ELR (cell line): Measurements from ENCODE around the gene OPA3.

Experiments
- DNase-seq: peaks from one replicate; pipeline ENCODE4 v3.0.0-alpha.2; 2015; ENCODE audit warnings: low read depth

The OPA3 gene

DNA sequence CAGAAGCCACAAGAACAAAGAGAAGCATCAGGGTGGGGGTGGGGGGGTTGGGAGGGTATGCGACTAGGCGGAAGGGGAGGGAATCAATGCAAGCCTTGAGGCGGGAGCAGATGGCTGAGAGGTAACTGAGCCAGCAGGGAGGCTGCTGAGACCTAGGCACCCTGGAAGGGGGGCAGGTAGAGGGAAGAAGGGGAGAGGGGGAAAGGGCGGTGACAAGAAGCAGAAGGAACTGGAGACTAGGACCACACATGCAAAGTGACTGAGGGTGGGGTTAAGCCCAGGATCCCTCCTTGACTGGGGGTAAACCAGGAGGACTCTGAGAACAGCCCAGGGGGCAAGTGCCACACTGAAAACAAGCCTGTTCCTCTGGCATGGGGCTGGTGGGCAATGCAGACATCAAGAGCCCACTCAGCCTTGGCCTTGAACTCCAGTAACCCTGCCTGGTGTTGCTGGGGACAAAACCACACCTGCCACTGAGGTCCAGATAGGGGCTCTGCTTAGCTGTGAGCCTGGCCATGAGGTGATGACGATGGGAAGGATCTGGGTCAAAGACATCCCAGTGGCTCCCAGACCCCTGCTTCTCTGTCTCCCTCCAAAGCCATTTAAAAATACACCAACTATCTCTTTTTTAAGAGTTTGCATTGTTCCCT is 20.3 kb downstream of the OPA3 start:
- no peak for DNase-seq

DNA sequence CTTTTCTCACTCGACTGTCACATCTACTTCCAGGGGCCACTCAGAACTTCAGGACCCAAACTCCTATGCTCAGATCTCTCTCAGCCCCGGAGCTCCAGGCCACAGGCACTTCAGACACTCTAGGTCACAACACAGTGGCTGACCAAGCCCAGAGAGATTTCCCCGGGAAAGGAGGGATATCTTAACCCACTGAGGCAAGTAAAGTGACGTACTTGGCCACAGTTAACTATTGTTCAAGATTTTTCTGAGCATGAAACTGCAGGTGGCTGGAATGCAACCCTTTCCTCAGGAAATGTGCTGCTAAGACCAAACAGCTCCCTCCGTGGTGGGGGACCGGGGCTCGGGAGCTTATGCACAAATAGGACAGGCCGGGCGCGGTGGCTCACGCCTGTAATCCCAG is 23.9 kb downstream of the OPA3 start:
- no peak for DNase-seq

DNA sequence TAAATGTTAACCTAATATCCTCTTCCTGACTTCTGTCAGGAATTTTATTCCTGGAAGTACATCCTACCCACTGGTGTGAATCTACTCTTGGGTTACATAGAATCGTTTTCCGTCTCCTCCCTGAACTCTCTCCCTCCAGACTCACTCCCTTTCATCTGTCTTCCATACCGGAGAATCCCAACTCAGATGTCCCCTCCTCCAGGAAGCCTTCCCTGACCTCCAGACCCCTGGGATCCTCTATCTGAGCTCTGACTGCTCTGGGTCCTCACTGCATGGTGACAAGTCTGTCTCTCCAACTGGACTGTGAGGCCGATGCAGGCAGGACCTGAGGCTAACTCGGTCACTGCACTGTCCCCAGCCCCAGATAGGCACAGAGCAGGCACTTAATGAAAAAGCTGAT is 24.6 kb downstream of the OPA3 start:
- no peak for DNase-seq

DNA sequence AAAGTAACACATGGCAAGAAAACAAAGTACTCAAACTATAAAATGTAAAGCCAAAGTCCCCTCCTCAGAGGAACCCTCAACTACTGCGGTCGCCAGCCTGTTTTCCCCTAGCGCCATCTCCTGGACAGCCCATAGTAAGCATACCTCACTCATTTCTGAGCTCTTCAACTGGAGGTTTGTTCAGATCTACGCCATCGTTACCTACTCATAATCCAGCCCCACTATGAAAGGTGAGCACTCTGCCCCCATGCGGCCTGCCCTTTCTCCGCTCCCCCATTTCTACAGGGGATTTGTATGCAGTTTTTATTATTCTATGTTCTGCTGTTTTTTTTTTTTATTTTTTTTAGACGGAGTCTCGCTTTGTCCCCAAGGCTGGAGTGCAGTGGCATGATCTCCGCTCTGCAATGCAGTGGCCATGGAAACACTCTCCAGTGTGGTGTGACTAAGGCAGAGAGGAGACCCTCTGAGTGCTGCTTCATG is 26.2 kb downstream of the OPA3 start:
- peak; percentile 54 for DNase-seq

DNA sequence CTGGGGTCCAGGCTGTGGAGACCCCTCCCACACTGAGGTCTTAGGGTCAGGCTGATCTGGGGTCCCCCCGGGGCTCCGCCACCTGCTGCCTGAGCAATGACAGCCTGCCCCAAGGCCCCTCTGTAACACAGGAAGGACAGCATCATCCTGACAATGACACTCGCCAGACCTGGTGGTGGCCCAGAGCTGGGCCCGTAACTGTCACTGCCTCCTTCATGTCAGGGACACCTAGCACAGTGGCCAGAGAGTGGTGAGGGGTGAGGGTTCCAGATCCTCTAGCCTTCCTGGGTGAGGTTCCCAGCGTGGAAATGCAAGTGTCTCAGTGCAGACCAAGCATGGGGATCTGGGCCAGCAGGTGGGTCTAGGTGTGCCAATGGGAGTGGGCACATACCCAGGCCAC is 27.8 kb downstream of the OPA3 start:
- DNase-seq, result no peak

DNA sequence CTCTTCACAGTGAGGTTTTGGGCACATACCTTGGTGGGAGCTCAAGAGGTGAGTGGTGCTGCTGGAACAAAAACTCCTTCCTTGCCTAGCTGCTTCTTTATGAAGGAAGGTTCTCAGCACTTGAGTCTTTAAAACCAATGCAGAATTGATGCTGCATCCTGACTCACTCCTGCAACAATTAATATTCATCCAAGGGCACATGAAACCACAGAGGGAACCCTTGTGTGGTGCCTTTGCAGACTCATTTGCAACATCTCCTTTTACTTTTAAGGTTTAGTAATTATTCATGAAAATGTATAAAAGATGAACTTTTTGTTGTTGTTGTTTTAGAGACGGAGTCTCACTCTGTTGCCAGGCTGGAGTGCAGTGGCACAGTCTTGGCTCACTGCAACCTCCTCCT is 30.1 kb downstream of the OPA3 start:
- DNase-seq, result no peak

DNA sequence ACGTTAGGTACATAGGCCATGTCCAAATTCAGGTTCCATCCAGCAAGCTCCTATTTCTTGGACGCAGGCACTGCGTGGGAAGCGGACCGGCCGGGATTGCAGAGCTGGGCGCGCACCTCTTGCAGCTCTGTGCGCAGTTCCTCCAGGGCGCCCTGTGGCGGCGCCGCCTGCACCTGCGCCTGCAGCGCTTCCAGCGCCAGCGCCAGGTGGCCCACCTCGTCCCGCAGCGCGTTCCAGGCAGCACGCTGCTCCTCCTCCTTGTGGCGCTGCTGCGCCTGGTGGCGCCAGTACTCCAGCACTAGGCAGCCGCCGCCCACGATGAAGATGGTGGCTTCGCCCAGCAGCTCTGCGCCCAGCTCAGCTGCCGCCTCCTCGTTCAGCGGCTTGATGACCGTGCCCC is 31.1 kb downstream of the OPA3 start:
- DNase-seq, result no peak

DNA sequence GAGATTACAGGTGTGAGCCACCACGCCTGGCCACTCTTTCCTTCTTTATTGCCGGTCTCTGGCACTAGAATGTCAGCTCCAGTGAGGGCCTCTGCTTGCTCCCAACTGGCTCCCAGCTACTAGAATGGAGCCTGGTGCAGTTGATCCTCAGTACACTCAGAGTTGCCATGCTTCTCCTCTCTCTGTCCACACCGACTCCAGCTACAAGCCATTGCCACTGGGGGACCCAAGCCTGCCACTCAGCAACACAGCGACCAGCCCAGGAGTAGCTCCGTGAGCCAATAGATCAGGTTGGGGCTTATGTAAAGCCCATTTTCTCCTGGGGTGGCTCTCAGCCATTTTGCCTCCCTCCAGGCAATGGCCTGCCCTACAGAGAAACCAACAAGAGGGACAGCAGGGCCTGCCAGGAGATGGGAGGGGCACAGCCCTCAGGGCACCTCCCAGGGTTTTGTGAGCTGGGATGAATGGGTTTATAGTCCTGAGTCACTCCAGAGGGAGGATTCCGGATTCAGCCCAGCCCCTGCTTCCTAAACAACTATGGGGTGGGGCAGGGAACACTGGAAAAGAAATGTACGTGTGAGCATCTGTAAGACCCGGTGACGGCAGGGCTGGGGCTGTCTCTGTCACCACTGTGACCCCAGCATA is 36.5 kb downstream of the OPA3 start:
- peak; percentile 80 for DNase-seq

DNA sequence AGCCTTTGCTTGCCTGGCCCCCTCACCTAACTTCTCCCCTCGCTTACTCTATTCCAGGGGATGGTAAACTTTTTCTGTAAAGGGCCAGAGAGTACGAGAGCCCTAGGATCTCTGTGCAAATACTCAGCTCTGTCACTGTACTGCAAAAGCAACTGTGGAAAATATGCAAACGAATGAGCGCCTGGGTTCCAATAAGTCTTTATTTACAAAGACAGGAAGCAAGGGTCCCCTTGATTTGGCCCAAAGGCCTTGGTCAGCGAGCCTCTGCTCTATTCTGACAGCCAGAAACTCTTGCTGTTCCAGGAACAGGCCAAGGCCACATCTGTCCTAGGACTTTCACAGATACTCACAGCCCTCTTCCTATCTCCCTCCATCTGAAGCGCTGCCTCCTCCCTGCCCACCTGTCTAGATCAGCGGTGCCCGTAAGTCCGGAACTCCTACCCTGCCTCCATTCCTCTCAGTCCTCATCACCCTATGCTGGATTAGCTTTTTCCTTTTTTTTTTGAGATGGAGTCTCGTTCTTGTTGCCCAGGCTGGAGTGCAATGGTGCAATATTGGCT is 37.3 kb downstream of the OPA3 start:
- DNase-seq, result no peak

DNA sequence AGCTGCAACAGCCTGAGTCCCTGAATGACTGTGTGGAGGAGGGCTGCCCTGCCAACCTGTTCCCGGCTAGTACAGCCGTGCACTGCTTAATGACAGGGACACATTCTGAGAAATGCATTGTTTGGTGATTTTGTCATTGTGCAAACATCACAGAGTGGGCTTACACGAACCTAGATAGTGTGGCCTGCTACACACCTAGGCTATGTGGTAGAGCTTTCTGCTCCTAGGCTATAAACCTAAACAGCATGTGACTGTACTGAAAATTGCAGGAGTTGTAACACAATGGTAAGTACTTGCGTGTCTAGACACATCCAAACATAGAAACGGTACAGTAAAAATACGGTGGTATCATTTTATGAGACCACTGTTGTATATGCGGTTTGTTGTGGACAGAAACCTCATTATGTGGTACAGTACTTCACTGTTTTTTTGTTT is 42.4 kb downstream of the OPA3 start:
- DNase-seq, result no peak

DNA sequence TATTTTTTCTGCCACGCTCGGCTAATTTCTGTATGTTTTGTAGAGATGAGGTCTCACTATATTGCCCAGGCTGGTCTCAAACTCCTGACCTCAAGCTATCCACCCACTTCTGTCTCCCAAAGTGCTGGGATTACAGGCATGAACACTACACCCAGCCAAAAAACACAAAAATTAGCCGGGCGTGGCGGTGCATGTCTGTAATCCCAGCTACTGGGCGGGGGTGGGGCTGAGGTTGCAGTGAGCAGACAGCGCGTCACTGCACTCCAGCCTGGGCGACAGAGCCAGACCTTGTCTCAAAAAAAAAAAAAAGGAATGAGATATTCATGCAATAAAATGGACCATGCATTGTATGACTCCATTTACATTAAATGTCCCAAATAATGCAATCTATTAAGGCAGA is 45.1 kb downstream of the OPA3 start:
- no peak for DNase-seq

DNA sequence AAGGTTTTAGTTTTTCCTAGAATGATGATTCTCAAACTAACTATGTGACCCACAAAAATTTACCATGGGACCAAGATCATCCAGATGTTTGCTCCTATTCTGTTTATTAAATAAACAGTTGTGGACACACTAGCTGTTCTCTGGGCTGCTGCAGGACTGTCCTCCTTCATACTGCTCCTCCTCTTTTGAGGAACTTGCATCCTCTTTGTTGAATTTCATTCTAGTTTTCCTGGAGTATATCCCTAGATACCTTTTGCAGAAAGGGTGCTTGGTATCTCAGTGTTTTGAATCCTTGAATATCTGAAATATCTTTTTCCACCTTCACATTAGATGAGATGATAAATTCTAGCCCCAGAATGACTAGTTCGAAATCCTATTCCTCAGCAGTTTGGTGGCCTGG is 53.3 kb downstream of the OPA3 start:
- DNase-seq, result no peak

DNA sequence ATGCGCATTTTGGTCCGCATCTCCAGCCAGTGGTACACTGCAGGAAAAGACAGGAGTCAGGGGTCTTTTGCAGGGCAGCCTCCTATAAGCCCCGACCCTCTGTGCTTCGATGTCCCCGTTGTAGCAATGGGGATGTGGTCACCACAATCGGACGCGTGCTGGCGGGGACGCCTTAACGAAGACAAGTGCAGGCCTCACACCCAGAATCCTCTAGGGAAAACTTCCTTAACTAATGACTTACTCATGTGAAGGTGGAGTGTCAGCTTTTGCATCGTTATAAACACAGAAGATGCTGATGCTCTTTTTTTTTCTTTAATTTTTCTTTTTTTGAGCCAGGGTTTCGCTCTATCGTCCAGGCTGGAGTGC is 55.2 kb downstream of the OPA3 start:
- DNase-seq, result no peak

DNA sequence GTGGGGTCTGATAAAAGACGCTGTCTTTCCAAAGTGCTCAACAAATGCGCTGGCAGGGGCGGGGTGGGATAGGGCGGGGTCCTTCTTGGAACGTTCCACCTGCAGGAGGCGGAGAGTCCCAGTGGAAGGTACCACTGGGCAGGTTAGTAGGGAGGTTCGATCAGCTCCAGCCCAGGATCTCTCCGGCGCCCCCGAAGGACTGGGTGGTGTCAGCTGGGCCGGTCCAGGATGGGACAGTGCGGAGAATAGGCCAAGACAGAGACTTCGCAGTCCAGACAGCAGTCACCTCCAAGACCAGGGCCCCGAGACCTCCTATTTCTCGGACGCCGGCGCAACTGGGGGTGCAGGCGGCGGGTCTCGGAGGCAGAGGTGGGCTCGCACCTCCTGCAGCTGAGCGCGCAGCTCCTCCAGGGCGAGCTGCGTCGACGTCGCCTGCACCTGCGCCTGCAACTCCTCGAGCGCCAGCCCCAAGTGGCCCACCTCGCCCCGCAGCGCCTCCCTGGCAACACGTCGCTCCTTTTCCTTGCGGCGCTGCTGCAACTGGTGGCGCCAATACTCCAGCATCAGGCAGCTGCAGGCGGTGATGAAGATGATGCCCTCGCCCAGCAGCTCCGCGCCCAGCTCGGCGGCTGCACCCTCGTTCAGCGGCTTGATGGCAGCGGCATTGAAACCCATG is 55.7 kb downstream of the OPA3 start:
- no peak for DNase-seq

DNA sequence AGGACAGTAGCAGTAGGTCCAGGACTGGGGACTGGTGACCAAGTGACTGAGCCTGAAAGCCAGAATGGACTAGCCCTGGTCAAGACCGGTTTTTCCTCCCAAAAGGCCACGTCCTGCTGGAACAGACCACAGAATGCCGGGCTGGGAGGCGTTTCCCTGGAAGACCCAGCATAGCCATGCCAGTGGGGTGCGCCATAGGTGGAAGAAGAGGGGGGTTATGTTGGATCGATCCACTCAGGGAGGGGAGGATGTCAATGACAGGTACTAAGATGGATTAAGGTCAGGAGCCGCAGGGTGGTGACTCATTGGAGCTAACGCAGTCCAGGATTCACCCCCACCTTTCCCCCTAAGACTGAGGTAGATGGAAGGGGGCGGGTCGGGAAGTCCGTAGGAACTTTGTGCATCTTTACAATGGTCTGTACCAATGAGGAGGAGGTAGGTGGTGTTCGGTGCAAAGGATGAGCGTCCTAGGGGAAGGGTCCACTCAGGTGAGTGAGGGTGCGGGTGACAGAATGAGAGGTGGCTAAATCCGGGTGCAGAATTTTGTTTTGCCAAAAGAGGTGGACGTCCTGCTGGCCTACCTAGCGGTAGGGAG is 56.4 kb downstream of the OPA3 start:
- peak; percentile 58 for DNase-seq

DNA sequence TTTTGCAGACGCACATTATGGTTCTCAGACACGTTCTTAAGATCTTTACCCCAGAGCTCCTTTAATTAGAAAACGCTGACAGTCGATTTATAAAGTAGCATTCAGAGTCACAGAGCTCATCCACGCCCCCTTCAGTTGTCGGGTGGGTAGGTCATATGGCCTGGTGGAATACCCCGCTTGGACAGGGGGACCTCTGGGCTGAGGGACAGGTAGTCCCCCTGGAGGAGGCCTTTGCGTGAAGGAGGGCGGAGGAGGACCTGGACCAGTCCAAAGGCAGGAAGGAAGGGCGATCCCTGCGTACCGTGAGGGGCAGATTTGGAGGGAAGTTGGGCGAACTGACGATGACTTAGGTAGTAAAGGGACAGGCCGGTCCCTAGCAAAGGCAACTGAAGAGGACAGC is 56.9 kb downstream of the OPA3 start:
- DNase-seq, result no peak

DNA sequence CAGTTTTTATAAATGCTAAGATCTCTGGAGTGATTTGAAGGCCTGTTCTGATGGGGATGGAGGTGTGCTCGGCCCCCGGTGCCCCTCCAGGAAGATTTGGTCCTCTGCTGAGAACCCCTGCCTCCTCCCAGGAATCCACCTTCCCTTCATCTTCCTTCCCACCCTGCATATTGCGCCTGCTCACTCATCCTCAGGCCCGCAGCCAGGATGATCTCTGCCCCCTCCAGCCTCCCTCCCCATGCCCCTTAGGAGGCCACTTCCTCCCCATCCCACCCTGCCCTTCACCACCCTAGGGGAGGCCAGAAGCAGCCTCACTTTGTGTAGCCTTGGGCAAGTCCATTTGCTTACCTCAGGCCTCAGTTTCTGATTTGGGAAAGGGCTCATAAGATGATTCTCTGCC is 57.6 kb downstream of the OPA3 start:
- no peak for DNase-seq

DNA sequence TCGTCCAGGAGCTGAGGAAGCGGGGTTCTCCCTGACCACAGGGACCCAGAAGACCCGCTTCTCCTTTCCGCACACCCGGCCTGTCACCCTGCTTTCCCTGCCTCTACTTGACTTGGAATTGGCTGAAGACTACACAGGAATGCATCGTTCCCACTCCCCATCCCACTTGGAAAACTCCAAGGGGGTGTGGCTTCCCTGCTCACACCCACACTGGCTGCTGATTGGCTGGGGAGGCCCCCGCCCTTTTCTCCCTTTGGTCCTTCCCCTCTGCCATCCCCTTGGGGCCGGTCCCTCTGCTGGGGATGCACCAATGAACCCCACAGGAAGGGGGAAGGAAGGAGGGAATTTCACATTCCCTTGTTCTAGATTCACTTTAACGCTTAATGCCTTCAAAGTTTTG is 58.5 kb downstream of the OPA3 start:
- DNase-seq, result peak; percentile 82

DNA sequence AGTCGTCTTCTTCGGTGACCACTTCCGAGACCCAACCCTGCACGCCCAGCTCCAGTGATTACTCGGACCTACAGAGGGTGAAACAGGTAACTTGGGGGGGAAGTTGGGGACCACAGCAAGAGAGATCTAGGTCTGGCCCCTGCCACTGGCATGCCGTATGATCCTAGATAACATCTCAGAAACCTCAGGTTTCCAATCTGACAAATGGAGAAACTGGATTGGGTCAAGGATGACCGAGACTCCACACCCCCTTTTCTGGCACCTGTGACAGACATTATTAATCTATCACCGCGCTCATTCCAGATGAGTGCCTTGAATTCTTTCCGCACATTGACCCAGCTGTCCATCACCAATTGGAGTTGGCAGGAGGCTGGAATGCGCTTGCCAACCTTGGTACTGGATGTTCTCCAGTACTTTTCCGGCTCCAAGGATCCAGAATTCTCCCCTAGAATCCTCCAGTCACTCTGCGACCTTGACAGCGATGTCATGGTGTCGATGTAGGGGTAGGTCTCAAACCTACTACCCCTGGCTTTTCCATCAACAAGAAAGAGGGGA is 60.0 kb downstream of the OPA3 start:
- no peak for DNase-seq

DNA sequence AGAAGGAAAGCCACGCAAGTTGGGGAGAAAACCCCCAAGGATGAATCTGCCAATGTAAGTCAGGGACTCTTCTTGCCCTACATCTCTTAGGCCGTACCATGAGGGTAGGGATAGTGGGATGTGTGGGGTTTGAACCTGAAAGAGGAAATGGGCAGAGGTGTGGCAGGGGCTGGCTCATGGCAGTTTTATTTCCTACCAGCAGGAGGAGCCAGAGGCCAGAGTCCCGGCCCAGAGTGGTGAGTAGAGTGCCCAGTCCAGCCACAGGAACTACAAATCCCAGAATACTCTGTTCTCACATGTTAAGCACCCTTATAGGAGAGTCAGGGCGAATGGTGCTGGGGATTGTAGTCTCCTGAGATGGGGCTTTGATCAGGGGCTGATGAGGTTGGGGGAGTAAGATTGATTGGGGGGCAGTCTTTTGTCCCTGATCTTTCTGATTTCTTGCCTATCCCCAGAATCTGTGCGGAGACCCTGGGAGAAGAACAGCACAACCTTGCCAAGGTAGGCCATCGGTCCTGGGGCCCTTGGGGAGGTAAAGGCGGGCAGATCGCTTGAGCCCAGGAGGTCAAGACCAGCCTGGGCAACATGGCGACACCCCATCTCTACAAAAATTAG is 60.9 kb downstream of the OPA3 start:
- peak; percentile 90 for DNase-seq

DNA sequence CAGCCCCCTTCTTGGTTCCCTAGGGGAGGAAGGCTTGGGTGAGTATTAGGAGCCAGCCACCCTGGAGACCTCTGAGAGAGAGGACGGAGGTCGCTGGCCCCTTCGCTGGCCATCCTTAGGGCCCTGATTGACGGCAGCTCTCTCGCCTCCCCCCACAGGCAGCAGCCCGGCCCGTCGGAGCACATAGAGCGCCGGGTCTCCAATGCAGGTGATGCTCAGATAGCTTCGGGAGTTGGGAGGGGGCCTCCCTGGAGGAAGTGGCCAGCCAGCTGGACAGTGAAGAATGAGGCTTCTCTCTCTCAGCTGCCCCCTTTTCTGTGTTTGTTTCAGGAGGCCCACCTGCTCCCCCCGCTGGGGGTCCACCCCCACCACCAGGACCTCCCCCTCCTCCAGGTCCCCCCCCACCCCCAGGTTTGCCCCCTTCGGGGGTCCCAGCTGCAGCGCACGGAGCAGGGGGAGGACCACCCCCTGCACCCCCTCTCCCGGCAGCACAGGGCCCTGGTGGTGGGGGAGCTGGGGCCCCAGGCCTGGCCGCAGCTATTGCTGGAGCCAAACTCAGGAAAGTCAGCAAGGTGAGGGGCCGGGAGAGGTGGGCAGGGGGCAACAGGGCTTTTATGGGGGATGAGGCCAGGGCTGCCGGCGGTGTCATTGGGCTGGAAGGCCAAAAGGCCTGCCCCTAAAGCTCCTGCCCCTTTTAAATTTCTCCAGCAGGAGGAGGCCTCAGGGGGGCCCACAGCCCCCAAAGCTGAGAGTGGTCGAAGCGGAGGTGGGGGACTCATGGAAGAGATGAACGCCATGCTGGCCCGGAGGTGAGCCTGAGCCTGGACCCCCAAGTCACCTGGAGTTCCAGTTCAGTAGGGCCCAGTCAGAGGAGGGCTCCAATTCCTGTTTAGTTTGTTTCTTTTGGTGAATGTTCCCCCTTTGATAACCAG is 62.3 kb downstream of the OPA3 start:
- DNase-seq, result no peak
